GM21447 (cell line): ENCODE measurements around the gene STPG2.
"Not testable (repeated sequence)": the region's sequence is repeated elsewhere in the genome, so short reads cannot be mapped to it uniquely, and the experiment has no call there.

Source experiments
- ATAC-seq: cut with Tn5 transposase; IDR thresholded peaks from one replicate; pipeline ENCODE4 v1.9.1; 2021; ENCODE audit not compliant: unreplicated experiment

The STPG2 gene

GRCh38 chr4:97646997-97647396, 496.3 kb downstream of the STPG2 start:
- ATAC-seq: no peak

- ATAC-seq: no peak
Observed at GRCh38 chr4:97645071-97645821, 498.0 kb downstream of the STPG2 start.

DNA sequence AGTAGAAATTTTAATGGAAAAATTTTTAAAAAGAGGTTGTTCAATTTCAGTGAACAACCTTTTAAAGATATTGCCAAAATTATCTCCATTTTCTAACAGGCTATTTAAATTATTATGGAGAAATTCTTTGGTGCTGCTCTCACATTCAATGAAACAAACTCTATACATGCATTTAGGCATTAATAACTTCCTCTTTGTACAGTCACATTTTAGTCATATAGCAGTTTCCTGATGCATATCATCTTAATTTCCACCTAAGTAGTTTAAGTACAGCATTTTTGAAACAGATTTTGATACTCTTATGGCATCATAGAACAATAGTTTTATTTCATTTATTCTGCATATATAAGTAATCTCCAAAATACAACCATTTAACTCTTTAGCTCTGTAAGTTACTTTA, 500.1 kb downstream of the STPG2 start:
- ATAC-seq: no peak

DNA sequence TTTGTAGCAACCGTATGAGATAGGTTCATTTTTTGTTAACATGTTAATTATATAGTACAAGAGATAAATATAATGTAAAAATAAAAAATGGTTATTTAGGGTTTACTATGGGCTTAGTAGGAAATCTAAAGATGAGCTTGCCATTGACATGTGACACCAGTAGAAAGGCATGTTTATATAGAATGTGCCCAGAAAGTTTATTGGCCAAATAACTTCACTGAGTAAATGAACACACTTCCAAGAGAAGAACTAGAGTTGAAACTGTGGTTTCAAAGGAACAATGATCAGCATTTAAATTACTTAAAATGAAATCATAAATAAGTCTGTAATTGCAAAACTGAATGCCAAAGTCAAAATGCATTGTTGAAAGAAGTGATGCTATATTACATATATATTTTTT, 503.3 kb downstream of the STPG2 start:
- ATAC-seq: no peak

DNA sequence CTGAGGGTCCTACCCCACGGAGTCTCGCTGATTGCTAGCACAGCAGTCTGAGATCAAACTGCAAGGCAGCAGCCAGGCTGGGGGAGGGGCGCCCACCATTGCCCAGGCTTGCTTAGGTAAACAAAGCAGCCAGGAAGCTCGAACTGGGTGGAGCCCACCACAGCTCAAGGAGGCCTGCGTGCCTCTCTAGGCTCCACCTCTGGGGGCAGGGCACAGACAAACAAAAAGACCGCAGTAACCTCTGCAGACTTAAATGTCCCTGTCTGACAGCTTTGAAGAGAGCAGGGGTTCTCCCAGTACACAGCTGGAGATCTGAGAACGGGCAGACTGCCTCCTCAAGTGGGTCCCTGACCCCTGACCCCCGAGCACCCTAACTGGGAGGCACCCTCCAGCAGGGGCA, 509.4 kb downstream of the STPG2 start:
- ATAC-seq: not testable (repeated sequence)

GRCh38 chr4:97627750-97628149, 515.5 kb downstream of the STPG2 start:
- no peak for ATAC-seq

DNA sequence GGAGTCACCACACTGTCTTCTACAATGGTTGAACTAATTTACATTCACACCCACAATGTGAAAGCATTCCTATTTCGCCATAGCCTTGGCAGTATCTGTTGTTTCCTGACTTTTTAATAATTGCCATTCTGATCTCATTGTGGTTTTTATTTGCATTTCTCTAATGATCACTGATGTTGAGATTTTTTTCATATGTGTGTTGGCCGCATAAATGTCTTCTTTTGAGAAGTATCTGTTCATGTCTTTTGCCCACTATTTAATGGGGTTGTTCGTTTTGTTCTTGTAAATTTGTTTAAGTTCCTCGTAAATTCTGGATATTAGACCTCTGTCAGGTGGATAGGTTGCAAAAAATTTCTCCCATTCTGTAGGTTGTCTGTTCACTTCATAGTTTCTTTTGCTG, 519.1 kb downstream of the STPG2 start:
- ATAC-seq: no peak

DNA sequence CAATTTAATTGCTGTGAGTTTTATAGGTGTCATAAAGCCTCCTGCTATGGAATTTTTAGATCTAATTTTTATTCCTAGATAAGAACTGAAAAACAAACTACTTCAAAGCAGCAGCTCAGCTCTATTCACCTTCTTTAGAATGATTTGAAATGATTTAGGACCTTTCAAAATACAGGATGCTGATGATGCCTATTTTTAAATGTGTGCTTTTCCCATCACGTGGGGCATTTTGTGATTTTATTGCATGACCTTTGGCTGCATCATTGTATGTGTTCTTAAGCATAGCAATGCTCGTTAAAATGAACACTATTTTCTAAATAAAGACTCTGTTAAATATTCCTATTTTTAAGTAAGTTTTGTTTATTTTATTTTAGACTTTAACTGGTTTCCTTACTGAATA, 537.3 kb downstream of the STPG2 start:
- ATAC-seq: no peak

DNA sequence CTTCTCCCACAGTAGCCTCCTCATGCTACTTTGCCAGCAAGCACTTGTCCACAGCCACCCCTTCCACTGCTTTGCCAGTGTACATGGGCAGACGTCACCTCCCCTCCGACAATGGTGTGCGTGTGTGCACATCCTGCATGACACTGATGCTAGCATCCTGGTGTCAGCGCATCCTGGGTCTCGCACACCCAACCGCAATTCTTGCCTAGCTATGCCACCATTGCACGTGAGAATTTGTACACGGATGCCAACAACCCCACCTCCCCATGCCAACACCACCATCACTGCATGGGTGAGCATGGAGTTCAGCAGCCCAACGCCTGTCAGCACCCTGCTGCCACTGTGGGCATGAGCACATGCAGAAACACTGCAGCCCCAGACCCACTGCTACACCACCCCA, 550.0 kb downstream of the STPG2 start:
- ATAC-seq: no peak

GRCh38 chr4:97590266-97590665, 553.0 kb downstream of the STPG2 start:
- ATAC-seq: no peak

GRCh38 chr4:97589481-97590196, 553.6 kb downstream of the STPG2 start:
- no peak for ATAC-seq

- no peak for ATAC-seq
Observed at GRCh38 chr4:97587912-97588311, 555.4 kb downstream of the STPG2 start.

DNA sequence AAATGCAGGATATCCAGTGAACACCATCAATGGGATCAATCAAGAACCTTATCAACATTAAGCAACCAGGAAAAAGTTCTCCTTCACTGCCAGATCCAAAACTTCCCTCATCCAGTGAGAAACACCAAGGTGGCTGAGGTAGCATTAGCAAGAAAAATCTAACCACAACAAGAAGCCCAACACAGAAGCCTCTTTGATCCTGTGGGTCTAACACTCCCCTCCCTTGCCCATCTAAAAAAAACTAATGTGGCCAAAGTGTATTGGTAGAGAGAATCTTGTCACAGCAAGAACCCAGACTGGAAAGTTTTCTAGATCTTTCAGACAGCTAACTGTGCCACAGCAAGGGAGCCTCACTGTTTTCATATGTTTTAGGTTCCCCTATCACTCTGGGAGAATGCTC, 558.0 kb downstream of the STPG2 start:
- ATAC-seq: no peak

- ATAC-seq: no peak
Observed at GRCh38 chr4:97582890-97583289, 560.4 kb downstream of the STPG2 start.

- no peak for ATAC-seq
Observed at GRCh38 chr4:97577004-97577403, 566.3 kb downstream of the STPG2 start.

- ATAC-seq: no peak
Observed at GRCh38 chr4:97560009-97560408, 583.3 kb downstream of the STPG2 start.

GRCh38 chr4:97558204-97558778, 585.0 kb downstream of the STPG2 start:
- no peak for ATAC-seq

GRCh38 chr4:97550637-97551036, 592.6 kb downstream of the STPG2 start:
- not testable (repeated sequence) for ATAC-seq

GRCh38 chr4:97548943-97549583, 594.2 kb downstream of the STPG2 start:
- ATAC-seq: peak; percentile 61

DNA sequence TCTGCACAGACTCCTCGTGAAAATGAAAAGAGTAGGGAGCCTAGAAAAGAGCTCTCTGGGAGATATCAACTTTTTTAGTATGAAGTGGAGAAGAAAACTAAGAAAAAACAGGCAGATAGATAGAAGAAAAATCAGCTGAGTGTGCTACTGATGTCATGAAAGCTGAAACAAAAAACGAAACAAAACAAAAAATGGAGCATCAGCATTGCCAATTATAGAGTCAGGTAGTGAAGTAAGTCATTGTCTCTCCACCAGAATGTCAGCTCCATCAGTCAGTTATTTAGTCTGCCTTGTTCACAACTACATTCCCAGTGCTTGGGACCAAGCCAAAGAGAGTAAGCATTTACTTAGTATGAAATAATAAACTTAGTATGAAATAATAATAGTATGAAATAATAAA, 595.1 kb downstream of the STPG2 start:
- no peak for ATAC-seq

DNA sequence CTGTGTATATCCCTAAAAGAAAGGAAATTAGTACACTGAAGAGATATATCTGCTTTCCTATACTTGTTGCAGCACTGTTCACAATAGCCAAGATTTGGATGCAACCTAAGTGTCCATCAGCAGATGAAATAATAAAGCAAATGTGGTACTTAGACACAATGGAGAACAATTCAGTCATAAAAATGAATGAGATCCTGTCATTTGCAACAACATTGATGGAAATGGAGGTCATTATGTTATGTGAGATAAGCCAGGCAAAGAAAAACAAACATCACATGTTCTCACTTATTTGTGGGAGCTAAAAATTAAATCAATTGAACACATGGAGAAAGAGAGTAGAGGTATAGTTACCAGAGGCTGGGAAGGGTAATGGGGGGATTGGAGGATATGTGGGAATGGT, 611.9 kb downstream of the STPG2 start:
- ATAC-seq: no peak

GRCh38 chr4:97530676-97531075, 612.6 kb downstream of the STPG2 start:
- no peak for ATAC-seq
